Activated CD4-positive, alpha-beta T cell treated with anti-CD3 and anti-CD28 coated beads for 1 hour (primary cell): ENCODE measurements around the gene KCND3.

Source experiments
- DNase-seq: peaks from one replicate; pipeline ENCODE4 v3.0.0-alpha.2; 2020

Gene KCND3

DNA sequence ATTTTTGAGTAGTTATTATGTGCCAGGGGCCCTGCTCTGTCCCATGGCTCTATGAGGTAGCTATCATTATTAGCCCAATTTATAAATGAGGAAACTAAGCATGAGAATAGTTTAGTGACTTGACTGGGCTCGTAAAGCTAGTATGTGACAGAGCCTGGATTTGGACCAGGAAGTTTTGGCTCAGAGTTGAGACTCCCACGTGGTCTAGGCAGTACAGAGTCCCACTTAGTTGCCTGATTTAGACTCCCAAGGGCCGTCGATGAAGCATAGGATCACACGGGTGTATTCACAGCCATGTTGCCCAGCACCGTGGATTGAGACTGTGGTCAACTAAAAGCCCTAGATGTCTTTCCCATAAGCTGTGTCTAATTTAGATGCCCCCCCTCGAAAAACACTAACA is 152.1 kb downstream of the KCND3 start:
- DNase-seq: no peak

- no peak for DNase-seq
Measured at GRCh38 chr1:111836111-111836510, 153.4 kb downstream of the KCND3 start.

DNA sequence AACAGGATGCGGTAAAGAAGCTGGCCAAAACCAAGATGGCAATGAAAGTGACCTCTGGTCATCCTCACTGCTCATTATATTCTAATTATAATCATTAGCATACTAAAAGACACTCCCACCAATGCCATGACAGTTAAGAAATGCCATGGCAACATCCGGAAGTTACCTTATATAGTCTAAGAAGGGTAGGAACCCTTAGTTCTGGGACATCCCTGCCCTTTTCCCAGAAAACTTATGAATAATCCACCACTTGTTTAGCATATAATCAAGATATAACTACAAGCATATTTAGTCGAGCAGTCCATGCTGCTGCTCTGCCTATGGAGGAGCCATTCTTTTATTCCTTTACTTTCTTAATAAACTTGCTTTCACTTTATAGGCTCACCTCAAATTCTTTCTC is 154.0 kb downstream of the KCND3 start:
- DNase-seq: no peak

DNA sequence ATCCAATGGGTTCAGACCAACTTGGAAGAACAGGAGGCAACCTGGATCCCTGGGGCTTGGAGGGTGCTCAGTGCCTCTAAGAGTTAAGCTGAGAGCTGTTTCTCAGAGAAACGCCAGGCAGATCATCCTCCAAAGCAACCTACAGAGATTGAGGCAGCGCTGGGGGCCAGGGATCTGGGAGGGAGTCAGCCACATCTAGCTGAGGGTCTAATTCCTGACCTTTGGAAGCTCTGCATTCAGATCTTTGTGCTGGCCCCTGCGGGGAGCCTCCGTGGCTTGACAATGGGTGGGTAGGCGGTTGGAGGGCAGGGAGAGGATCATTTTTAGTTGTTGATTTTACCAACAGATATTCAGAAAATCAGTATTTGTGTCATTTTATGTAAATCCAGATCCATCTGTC is 154.5 kb downstream of the KCND3 start:
- no peak for DNase-seq

GRCh38 chr1:111833334-111833733 is 156.1 kb downstream of the KCND3 start:
- no peak for DNase-seq

GRCh38 chr1:111832521-111833155 is 156.8 kb downstream of the KCND3 start:
- DNase-seq: no peak

DNA sequence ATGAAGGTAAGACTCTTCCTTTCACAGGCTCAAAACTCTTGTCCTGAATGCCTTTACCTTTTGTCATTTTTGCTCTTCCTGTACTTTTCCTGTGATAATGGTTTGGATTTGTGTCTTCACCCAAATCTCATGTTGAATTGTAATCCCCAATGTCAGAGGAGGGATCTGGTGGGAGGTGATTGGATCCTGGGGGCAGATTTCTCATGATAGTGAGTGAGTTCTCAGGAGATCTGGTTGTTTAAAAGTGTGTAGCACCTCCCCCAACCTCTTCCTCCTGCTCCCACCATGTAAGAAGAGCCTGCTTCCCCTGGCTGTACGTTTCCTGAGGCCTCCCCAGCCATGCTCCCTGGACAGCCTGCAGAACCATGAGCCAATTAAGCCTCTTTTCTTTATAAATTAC is 158.3 kb downstream of the KCND3 start:
- DNase-seq: no peak

DNA sequence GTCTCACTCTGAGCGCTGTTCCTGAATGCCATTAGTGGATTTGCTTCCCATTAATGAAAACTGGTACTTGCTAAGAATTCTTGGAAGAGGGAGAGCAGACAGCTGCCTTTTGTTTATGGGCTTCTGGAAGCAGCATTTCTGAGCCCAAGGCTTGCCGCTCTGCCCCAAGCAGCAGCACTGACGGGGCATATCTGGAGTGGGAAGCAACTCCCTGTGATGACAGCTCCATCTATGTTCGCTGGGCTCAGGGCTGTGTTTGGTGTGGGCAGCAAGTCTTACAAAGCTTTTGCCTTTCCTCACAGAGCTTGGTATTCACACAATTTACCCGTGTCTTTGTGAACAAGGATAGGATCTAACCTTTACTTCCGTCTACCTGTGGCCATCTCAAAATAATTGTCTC is 161.5 kb downstream of the KCND3 start:
- DNase-seq: no peak

- DNase-seq: no peak
Measured at GRCh38 chr1:111826278-111826677, 163.2 kb downstream of the KCND3 start.

GRCh38 chr1:111825217-111825616 is 164.3 kb downstream of the KCND3 start:
- no peak for DNase-seq

- DNase-seq: no peak
Measured at GRCh38 chr1:111822138-111822537, 167.3 kb downstream of the KCND3 start.

GRCh38 chr1:111821121-111821745 is 168.2 kb downstream of the KCND3 start:
- no peak for DNase-seq

- no peak for DNase-seq
Measured at GRCh38 chr1:111819566-111820263, 169.8 kb downstream of the KCND3 start.

DNA sequence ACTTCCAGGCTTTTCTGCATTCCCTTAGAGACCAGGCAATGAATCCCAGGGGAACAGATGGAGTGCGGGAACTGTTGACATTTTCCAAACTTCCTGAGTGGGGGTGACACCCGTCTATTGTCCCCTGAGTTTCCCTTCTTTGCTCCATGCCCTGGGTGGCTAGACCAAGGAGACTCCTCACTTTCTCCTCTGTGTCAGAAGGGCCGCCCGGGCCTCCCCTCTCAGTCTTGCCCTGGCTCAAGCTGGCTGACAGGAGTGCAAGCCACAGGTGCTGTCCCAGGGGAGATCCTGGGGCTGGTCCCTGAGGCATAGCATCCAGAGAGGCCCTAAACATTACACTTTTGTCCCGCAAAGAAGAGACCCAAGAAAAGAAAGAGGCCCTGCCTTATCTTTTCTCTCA is 170.9 kb downstream of the KCND3 start:
- DNase-seq: no peak

DNA sequence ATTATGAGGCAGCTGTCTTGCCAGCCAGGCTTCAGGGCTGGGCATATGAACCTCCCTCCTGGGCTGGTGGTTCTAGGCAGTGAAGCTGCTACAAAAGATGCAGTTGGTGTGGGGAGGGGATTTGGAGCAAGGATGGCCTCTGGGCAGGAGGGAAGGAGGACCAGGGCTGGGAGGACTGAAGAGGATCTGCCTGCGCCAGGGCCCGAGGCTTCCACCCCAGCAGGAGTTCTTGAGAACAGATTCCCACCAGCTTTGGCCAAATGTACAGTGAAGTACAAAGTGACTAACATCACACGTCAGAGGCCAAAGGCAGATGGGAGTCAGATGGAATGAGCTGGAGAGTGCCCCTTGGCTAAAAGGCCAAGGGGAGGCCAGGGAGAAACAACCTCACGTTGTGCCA is 171.4 kb downstream of the KCND3 start:
- DNase-seq: no peak

GRCh38 chr1:111814642-111815041 is 174.8 kb downstream of the KCND3 start:
- DNase-seq: no peak

GRCh38 chr1:111814305-111814628 is 175.2 kb downstream of the KCND3 start:
- no peak for DNase-seq

DNA sequence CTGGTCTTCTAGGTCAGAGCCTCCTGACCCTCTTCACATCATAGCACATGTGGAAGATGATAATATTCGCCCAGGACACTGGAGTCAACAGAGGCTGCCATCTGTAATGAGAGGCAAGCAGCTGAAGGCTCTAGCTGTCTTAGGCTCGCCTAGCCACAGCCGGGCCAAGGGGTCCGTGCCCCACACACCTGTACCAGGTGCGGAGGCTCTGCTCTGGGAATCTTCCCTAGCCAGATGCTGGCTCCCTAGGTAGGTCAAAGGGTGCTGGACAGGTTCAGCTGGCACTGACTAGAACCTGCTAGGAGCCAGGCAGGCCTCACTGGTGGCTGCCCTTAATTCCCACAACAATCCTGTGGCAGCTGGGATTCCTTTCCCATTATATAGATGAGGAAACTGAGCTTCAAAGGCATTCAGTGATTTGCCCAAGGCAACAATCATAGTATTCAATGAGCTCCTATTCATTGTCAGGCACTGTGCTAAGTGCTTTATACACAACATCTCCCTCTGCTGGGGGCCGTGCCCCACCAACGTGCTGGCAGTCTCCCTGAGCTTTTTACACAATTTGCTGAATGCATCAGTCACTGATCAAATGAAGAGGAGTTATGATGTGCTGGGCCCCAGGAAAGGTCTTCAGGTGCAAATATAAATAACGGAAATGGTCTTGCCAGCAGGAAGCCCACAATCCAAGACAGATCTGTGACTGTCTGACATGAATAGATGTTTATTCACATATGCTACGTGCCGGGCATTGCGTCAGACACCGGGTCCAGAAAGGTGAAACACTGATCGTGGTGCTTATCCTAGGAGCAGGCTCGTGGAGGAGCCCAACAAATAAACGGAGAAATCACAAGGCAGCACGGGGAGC is 175.8 kb downstream of the KCND3 start:
- no peak for DNase-seq

GRCh38 chr1:111812306-111812705 is 177.2 kb downstream of the KCND3 start:
- no peak for DNase-seq

- DNase-seq: no peak
Measured at GRCh38 chr1:111811891-111812290, 177.6 kb downstream of the KCND3 start.

DNA sequence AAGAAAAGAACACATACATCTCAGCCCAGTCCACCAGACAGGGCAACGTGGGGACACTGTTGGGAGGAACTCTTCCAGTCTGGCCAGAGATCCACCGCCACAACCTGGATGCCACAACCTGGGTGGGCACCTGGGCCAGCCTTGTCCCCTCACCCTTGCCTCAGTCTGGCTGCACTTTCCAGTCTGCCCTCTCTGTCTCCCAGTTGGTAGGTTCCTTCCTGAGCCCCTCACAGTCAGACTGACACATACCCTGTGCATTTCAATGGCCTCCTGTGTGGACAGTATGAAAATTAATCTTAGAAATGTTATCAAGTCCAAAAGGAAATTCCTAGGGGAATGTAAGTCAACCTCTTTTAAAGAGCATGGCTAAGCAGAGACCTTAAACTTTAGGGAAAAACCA is 184.2 kb downstream of the KCND3 start:
- no peak for DNase-seq

GRCh38 chr1:111804776-111805175 is 184.7 kb downstream of the KCND3 start:
- no peak for DNase-seq

DNA sequence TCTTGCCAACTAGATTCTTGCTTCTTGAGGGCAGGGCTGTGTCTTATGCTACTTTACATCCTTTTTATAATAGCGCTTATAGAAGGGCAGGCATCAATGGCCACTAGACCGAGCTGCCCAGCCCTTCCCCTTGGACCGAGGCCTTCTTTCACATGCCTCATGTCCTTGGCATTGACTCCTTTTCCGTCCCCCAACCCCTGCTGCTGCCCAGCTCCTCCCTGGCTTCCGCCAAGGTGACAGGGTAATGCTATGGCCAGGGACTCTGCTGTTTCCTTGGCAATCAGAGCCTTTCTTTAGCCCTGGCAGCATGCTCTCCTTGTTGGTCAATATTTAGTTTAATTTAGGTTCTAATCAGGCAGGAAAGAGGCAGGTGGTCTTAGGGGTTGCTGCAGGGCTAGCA is 185.5 kb downstream of the KCND3 start:
- no peak for DNase-seq

DNA sequence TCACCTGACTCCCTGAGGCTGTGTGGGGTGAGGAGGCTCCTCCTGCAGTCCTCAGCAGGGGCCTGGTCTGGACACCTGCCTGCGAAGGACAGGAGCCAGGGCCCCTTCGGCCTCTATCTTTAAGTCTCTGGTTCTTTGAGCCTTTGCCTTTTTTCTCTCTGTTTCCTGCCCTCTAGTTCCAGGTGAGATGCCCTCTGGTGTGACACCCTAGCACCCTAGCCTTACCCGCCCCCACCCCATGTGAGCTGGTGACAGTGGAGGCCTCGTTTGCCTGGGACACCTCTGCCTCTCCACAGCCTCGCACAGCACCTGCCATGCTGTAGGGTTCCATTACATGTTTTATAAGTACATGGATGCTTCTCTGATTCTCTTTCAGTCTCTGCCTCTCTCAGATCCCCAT is 186.5 kb downstream of the KCND3 start:
- DNase-seq: no peak
